NCI-H1417 (cell line): ENCODE measurements around the gene ICAM5.
A peak's percentile ranks its signal among the peaks of the same experiment; 100 is the strongest.

Experiments used
- DNase-seq, 3 experiments: peaks; one replicate each; lab custom pipeline; 2025; lab: John Stamatoyannopoulos, UW

The ICAM5 gene

DNA sequence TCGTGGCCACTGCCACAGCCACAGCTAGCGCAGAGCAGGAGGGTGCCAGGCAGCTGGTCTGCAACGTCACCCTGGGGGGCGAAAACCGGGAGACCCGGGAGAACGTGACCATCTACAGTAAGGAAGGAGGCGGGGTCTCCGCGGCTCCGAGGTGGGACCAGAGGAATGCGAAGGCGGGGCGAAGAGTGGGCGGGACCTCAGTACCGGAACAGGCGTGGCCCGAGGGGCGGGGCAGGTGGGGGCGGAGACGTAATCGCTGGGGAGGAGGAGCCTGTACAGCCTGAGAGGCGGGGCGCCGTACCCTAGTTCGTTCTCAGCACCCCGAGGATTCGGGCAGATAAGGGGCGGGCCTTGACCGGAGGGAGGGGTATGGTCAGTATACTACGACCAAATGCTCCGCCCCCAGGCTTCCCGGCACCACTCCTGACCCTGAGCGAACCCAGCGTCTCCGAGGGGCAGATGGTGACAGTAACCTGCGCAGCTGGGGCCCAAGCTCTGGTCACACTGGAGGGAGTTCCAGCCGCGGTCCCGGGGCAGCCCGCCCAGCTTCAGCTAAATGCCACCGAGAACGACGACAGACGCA is 2.5 kb downstream of the ICAM5 start:
- peak in 2 of 3 experiments; percentile 8 to 20 for DNase-seq

DNA sequence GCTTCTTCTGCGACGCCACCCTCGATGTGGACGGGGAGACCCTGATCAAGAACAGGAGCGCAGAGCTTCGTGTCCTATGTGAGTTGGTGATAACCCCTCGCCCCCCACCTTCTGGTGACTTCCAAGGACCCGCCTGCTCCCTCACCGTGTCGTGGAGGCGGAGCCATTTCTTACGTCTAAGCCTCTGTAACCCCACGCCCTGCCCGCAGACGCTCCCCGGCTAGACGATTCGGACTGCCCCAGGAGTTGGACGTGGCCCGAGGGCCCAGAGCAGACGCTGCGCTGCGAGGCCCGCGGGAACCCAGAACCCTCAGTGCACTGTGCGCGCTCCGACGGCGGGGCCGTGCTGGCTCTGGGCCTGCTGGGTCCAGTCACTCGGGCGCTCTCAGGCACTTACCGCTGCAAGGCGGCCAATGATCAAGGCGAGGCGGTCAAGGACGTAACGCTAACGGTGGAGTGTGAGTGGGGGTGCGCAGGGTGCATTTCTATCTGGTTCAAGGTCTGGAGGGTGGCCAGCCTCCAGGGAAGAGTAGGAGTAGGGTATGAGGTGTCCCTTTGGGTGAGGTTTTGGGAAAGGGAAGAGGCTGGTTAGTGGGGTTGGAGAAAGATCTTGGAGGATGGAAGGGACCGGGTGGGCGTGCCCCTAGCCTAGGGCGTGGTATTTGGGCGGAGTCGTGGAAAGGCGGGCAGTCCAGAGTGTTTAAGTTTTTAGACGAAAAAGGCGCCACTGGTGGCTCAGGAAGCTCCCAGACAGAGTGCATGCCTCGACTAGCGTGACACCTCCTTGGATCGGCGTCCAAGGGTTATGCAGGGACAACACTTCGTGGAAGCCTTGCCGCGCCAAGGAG is 3.3 kb downstream of the ICAM5 start:
- DNase-seq: no peak

DNA sequence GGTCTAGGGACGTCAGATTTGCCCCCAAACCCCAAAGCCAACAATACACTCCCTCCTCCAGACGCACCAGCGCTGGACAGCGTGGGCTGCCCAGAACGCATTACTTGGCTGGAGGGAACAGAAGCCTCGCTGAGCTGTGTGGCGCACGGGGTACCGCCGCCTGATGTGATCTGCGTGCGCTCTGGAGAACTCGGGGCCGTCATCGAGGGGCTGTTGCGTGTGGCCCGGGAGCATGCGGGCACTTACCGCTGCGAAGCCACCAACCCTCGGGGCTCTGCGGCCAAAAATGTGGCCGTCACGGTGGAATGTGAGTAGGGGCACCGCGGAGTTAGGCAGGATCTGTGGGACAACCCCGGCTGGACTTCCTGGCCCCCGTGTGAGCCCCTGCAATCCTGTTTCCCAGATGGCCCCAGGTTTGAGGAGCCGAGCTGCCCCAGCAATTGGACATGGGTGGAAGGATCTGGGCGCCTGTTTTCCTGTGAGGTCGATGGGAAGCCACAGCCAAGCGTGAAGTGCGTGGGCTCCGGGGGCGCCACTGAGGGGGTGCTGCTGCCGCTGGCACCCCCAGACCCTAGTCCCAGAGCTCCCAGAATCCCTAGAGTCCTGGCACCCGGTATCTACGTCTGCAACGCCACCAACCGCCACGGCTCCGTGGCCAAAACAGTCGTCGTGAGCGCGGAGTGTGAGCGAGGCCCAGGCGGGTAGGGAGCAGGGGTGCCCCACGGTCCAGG is 4.0 kb downstream of the ICAM5 start:
- no peak for DNase-seq

DNA sequence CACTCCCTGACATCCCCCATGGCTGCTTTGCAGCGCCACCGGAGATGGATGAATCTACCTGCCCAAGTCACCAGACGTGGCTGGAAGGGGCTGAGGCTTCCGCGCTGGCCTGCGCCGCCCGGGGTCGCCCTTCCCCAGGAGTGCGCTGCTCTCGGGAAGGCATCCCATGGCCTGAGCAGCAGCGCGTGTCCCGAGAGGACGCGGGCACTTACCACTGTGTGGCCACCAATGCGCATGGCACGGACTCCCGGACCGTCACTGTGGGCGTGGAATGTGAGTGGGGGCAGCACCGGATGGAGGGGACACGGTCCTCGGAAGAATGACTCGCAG is 4.6 kb downstream of the ICAM5 start:
- DNase-seq: no peak

DNA sequence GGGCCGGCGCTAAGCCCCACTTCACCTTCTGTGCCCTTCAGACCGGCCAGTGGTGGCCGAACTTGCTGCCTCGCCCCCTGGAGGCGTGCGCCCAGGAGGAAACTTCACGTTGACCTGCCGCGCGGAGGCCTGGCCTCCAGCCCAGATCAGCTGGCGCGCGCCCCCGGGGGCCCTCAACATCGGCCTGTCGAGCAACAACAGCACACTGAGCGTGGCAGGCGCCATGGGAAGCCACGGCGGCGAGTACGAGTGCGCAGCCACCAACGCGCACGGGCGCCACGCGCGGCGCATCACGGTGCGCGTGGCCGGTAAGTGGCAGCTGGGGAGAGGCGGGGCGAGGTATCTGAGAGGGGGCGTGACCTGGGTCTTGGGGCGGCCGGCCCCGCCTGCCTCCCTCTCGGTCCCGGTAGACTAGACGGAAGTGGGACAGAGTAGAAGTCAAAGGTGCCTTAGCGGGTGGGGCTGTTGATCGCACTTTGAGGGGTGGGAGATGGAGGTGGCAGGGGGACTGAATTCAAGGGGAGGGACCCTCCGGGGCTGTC is 5.6 kb downstream of the ICAM5 start:
- DNase-seq: no peak

DNA sequence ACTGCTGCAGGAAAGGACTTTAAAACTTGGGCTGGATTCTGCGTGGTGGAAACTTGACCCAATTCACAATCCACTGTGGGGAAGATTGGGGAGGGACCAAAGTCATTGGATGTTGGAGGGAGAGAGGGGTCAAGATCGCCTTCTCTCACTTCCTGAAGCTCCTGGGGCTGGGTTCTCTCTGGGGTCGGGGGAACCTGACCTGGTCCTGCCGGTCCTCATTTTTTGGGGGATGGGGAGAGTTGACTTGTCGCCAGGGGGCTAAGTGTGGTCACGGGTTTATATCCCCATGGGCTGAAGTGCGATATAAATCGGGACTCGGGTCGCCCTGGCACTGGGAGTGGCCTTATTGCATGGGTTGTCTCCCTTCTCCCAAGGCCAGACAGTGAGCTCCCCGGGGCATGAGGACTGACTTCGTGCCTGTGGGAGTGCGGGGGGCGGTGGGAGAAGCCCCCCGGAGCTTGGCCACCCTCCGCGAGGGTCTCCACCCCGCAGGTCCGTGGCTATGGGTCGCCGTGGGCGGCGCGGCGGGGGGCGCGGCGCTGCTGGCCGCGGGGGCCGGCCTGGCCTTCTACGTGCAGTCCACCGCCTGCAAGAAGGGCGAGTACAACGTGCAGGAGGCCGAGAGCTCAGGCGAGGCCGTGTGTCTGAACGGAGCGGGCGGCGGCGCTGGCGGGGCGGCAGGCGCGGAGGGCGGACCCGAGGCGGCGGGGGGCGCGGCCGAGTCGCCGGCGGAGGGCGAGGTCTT is 6.3 kb downstream of the ICAM5 start:
- no peak for DNase-seq

DNA sequence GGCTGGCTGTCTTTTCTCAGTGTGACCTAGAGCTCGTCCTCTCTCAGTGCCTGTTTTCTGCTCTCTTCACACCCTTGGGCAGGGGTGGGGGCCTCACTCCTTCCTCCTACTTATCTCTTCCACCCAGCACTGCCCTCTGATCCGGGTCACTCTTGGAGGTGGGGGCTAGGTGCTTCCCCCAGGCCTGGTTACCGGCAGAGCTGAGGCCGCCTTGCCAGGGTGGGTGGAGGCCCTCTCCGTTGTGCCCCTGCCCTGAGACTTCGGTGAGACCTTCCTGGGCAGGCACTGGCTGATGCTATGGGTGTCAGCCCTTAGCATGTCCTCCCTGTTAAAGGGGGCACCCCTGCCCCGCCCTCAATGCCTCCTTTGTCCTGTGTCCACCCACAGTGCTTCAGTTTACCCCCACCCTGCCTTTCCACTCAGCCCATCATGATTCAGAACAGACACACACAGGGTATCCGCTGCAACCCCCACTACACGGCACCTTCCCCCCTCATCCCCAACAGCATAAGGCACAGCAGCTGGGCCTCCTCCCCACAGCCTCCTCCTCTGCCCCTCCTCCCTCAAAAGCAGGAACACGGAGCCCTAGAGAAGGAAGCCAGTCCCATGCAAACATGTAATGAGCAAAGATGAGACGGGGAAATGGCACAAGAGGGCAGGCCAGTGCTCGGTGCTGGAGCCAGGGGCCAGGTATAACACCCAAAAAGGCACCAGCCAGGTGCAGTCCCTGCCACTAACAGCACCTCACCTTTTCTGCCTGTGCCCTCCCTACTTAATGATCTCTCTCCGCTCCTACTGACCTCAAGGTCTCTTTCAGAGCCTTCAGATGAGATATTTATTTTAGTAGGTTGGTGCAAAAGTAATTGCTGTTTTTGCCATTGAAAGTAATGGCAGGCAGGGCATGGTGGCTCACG is 10.1 kb downstream of the ICAM5 start:
- DNase-seq: no peak

DNA sequence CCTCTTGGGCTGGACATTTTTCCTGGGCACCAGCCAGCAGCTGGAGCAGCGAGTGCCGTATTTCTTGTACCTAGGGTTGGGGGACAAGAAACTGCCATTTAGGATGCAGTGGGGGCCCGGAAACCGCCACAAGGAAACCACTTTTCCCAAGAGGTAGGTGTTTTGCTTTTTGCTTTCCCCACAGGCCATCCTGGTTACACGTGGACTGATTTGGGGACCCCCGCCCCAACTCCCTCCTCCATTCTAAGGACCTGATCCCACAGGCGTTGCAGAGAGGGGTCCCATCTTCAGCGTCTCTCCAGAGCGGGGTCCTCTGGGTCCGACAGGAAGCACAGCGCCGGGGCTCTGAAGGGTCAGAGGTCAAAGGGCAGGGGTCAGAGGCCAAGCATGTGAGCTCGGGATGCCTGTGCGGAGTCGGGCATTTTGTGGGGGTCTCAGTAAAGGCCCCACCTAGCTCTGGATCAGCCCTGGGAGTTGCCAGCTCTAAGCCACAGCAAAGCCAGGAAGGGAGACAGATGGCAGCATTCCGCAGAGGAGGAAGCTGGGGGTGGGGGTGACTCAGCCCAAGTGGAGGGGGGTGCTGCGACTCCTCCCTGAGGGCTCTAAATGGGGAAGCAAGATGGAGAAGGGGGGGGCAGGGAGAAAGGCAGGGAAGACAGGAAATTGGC is 15.5 kb downstream of the ICAM5 start:
- DNase-seq: no peak

DNA sequence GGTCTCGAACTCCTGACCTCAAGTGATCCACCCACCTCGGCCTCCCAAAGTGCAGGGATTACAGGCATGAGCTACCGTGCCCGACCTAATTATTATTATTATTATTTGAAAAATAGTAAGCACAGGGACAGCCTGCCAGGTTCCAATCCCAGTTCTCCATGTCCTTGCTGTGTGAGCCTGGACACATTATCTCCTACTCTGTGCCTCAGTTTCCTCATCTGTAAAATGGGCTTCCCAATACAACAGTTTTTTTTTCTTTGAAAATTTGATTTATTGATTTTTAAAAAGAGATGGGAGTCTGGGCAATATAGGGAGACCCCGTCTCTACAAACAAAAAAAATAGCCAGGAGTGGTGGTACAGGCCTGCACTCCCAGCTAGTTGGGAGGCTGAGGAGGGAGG is 16.6 kb downstream of the ICAM5 start:
- DNase-seq: no peak

DNA sequence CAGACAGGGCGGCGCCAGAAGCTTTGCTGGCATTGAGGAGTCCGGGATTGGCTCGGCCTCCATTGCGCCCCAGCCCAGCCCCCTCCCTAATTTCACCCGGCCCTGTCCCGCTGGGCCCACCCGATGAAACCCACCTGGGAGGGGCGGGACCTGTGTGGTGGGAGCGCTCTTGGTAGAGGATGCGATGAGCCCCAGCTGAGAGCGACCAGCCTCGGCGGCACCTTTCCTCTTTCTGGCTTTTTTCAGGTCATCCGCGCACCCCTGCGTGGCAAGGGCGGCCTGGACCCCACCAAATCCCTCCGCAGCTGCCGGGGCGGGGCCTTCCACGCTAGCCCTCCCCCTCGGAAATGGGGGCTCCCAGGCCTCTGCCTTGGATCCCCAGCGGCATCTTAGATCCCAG is 19.7 kb downstream of the ICAM5 start, which contains the start of gene ZGLP1:
Gene ZGLP1, minus strand, starts transcription at position 393 of the 400 bp plus-strand sequence.
- DNase-seq: no peak

DNA sequence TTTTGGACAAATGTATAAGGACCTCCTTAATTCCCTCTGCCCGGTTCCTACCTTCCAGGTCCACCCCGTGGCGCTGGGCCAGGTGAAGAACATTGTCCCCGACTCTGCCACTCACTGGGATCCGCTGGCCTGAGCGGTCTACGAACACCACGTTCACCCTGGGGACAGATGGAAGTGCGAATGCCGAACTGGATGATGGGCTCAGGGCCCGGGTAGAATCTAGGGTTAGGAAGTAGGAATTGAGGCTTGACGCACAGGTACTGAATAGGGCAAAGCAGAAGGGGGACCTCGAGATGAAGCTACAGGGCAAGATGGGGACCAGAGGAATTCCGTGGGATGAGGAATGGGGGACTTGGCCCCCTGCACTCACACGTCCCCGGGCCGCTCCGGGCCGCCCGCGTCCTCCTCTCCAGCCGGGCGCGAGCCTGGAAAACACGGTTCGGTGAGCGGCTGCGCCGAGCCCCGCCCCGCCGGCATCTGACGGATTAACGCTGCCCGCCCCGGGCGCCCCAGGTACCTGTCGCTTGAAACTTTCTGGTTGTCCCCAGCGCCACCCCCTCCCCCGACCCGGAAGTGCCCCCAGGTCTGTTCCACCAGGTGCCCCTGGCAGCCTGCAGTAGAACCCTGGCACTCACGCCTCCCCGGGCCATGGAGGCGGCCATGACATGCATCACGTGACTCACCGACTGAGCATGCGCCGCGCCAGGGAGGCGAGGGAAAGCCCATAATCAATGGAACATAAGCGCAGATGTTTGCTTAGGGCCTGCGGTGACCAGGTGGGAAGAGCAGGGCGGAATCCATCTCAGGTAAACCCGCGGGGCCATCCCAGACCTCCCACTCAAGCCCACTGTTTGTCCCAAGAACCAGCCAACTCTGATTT is 25.8 kb downstream of the ICAM5 start, which contains the start of gene FDX2:
Gene FDX2, minus strand, starts transcription at position 681 of the 880 bp plus-strand sequence. Its CDS starts 19 bp downstream, at position 662.
- peak; percentile 65 to 98 (median 92) for DNase-seq

DNA sequence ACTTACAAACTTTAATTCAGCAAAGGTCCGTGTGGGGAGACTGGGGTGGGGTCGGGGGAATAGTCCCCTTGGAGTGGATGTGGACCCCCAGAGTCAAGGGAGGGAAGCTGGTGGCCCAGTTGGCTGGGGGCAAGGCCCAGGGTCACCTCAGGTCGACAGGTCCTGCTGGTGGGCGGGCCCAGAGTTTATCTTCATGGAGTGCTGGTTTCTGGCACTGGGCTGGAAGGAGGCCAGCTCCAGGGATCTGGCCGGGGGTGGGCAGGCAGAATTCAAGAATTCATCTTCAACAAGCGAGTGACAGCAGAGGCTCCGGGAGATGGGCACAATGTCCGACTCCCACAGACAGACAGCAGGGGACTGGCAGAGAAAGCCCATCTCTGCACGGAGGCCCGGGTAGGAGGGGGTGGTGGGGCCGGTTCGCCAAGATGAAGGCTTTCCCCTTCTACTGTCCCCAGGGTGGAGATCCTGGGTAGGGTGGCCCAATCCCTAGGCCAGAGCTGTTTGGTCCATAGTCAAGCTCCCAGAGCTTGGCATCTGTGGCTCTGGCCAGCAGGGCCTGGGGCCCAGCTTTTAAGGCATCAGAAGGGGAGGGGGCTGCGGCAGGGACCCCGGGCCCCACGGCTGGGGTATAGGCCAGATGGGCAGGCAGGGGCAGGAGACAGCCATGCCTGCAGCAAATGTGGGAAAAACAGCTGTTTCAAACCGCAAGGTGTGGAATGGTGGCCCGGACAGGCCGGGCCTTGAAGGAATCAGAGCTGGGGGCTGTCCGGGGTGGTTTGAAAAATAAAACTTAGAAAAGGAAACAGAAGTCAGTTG is 26.7 kb downstream of the ICAM5 start:
- DNase-seq: no peak

DNA sequence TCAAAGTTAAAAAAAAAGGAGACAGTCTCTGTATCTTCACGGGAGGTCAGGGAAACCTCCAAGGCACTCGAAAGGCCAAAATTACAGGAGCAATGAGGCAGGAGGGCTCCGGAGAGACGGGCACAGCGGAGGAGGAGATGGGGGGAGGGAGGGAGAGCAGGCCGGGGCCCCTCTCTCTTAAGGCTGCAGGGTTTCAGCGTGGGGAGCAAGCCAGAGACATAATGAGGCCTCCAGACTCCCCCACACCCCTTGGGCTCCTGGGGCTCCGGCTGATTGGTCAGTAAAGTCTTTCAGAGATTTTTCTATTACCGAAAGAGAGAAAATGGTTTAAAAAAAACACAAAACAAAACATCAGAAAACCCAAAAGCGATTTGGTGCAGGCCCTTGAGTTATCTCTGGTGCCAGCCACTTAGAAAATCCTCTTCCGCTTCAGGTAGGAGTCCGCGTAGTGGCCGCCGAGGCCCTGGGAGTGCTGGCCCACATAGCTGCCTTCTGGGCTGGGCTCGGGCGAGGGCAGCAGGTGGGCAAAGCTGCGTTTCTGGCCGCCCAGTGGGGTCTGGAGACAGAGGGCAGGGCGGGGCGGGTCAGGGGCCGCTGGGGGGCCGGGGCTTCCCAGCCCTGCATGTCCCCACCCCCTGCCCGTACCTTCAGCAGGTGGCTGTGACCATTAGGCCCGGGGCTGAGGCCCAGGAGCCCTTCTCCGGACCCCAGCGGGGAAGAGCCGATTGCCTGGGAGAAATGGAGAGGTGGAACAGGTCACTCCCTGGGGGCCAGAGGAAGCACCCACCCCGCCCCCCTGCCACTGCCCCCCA is 27.5 kb downstream of the ICAM5 start:
- DNase-seq: no peak

DNA sequence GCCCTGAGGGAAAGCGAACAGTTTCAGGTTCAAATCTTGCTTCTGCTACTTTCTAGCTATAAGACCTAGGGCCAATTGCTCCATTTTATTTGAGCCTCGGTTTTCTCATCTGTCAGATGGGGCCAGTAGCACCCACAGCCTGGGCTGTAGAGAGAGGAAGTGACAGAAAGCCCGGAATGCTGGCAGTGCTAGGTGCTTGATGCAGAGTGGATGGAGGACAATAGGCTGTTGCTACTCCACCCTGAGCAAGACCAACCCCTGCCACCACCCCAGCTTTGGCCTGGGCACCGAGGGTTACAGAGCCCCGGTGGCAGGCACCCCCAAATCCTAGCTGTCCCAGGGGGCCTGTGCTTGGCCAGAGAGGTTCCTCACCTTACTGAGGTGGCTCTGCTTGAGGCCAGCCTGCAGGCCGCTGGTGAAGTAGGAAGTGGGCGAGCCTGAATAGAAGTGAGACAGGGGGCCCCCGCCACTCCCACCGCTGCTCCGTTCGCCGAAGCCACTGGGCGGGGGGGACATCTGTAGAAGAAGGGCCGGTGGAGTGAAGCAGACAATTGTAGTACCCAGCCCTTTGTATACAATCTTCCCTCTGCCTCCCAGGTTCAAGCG is 28.2 kb downstream of the ICAM5 start:
- no peak for DNase-seq

DNA sequence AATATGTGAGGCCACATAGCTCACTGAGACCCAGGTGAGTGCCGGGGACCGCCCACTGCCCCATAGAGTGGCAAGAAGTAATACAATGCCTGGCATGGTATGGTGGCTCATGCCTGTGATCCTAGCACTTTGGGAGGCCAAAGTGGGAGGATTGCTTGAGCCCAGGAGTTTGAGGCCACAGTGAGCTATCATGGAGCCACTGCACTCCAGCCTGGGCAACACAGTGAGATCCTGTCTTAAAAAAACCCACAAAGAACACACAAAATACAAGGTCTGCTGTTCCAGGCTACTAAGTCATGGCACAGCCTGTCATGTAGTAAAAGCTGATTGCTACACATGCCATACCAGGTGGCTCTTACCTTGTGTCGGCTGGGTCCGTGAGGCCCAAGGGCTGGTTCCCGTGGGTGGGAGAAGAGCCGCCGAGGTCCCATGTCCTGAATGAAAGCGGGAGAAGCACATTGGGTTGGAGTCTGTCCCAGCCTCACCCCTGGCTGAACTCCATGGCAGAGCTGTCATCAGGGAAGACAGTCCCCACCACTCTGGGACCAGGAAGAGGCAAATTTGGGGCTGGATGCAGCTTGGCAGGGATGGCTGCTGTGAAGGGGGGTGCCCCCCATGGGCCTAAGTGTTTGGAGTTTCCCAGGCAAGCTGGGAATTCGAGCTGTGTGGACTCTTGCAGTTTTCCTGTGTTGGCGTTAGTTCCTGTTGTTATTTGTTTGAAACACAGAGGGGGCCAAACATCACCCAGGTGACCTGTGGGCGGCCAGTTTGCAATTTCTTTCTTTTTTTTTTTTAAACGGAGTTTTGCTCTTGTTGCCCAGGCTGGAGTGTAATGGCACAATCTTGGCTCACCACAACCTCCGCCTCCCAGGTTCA is 29.3 kb downstream of the ICAM5 start:
- no peak for DNase-seq
